HG03108 (cell line): ENCODE data around the gene ZFYVE28.

Experiments
- ATAC-seq: cut with Tn5 transposase; IDR thresholded peaks from one replicate; pipeline ENCODE4 v1.9.1; 2021; ENCODE audit warnings: moderate library complexity; ENCODE audit not compliant: unreplicated experiment

The ZFYVE28 gene

DNA sequence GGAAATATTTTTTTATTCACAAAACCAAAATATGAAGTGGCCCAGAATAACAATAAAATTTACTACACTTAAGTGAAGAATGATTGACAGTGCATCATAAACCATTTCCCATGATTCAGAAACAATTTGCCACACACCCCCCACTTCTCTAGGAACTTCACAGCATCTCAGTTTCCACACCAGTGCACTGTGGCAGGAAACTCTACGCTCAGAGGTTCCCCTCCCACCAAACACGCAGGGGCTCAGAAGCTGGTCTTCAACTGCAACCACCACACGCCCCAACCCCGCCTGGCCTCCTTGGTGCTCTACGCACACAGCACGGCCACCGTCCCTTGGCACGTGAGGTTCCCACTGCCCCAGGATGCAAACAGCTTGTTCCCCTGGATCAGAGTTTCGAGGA is 63.7 kb downstream of the ZFYVE28 start:
- ATAC-seq, result no peak

DNA sequence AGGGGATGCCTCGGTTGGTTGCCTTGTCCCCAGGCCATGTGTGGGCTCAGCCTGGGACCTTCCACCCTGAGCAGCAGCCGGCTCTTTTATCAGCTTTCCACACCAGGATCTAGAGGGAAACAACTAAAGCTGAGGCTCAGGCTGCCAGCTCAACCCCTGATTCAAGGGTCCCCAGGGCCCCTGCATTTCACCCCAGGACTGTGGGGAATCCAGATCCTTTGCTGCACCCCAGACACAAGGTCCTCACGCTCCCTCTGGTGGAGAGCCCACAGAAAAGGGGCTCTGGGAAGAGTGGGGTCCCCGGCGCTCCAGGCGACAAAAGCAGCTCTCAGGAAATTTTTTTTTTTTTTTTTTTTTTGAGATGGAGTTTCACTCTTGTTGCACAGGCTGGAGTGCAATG is 64.3 kb downstream of the ZFYVE28 start:
- no peak for ATAC-seq

DNA sequence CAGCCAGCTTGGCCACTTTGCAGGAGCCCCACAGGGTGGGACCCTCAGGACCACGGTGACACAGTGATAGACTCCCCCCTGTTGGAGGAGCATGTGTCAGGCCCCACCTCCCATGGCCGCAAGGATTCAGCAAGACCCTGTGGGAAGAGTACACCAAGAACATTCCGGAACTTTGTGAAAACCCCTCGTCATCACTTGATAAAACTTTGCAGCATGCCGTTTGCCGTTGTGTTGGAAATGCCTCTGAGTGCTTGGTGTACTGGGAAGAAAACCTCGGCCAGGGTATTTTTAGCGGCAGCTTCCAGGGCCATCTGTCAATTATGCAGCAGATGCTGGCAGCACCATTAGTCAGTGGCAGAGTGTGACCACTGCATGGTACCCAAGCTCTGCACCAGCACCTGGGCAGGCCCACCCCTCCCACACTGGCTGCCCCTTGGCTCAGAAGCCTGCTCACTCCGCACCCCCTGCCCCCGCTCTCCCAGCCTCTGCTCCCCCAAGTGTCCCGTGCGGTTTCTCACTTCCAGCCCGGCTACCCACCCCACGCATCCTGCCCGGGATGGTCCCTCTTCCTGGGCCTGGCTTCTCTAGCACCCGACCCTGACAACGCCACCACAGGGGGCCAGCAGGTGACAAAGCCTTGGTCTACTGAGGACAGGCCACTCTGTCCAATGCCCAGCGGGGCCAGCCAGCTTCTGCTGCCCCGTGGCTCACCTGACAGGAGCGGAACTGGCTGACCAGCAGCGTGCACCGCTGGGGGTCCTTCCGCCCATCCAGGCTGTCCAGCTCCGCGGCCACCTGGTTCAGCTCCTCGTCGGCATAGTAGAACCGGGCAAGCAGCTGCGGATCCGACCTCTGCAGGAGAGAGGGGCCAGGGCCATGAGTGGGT is 65.0 kb downstream of the ZFYVE28 start:
- no peak for ATAC-seq

DNA sequence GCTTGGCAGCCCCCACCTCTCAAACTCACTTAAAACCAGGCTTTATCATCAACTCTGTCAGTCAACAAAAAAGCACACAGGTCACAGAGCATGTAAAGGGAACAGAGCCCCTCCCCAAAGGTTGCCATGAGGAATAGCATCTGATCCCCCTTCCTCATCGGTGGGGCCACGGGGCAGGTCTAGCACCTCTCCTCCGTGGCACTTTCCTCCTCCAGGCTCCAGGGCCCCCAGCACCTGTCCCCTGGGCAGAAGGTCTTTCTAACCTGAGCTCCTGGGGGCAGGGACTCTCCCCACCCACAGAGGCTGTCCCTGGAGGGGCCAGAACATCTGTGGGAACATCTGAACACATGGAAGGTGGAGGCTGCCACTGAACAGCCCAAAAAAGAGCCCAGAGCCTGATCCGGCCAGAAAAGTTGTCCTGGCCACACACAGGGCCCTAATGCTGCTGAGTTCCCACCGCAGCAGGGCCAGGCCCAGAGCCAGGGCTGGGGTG is 65.7 kb downstream of the ZFYVE28 start:
- no peak for ATAC-seq

DNA sequence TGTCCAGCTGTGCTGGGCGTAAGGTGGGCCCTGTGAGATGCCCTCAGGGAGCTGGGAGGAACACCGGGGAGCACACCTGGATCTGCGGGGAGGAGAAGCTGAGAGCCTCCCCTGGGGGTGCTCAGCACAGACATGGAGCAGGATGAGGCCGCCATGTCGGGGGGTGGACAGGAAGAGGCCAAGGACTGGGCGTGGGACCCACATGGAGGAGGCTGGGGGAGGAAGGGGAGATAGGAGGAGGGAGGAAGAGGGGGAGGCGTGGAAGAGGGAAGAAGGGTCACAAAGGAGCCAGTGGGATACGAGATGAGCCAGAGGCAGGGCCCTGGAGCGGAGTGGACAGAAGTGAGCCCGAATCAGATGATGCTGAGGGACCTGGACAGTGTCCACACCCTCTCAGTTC is 66.3 kb downstream of the ZFYVE28 start:
- ATAC-seq, result no peak

DNA sequence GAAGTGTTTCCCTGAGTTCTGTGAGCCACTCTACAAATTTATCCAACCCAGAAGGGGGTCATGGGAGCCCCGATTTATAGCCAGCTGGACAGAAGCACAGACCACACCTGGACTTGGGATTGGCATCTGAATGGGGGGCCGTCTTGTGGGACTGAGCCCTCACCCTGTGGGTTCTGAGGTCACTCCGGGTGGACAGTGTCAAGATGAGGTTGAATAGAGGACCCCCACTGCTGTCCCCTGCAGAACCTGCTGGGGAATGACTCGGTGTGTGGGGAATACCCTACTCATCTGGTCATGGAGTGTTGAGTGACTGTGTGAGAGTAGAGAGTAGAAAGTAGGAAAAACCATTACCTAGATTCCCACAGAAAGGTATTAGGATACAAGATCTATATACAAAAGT is 67.5 kb downstream of the ZFYVE28 start:
- ATAC-seq, result no peak

DNA sequence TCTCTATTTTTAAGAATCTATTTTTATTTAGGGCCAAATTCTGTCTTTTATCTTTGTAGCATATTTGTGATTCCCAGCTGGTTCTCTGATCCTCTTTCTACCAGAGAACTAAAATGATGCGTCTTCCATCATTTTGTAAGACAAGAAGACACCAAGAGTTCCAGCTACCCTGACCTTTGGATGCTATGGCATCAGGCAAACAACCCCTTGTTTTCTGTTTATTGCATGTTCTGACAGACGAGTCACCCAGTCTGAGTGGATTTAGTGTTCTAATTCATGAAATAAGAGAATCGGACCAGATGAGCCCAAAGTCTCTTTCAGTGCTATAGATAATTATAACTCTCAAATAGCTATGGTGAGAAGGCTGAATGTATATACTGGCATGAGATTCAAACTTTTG is 69.7 kb downstream of the ZFYVE28 start:
- ATAC-seq, result no peak

DNA sequence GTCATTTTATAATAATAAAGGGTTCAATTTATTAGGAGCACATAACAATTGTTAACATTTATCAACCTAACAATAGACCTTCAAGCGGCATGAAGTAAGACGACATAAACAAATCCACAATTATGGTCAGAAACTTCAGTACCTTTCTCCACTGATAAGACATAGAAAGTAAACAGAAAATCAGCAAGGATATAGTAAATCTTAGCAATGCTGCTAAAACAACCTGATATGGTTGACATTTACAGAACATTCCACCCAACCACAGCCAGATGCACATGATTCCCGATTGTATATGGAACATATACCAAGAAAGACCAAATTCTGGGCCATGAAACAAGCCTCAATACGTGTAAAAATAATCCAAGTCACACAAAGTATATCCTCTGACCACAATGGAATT is 71.3 kb downstream of the ZFYVE28 start:
- no peak for ATAC-seq

DNA sequence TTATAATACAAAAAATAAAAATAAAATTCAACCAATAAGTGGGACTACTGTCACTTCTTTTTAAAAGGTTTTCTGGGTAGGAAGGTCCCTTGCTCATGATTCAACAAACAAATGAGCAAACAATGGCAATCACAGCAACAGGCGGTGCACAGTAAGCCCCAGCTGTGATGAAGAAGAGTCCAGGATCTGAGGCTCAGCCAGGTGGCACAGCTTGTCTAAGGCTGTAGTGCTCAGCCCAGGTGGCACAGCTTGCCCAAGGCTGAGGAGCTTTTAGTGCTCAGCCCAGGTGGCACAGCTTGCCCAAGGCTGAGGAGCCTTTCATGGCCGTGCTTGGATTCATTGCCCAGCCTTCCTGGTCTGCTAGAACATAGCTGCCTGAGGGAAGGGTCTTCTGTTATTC is 75.0 kb downstream of the ZFYVE28 start:
- no peak for ATAC-seq

DNA sequence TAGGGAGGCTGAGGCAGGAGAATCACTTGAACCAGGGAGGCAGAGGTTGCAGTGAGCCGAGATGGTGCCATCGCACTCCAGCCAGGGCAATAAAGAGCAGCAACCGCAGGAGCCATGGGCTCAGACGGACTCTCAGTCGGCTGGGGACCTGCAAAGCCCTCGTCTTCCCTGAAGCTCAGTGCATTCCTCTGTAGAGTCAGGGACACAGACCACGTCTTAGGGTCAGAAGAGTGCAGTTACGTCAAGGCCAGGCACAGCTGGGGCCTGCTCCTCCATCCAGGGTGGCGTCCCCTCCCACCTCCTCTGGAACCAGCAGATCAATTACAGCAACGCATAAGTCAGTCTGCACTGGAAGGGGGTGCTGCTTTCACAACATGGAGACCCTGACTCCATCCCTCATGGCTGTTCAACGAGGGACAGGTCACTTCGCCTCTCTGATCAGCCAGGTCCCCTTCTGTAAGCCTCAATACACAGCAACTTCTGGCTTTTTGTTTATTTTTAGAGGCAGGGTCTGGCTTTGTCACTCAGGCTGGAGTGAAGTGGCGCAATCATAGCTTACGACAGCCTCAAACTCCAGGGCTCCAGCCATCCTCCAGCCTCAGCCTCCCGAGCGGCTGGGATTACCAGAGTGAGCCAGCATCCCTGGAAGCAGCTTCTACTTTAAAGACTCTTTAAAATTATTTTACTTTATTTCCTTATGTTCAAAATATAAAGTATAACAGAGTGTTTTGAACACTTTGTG is 76.4 kb downstream of the ZFYVE28 start:
- no peak for ATAC-seq

DNA sequence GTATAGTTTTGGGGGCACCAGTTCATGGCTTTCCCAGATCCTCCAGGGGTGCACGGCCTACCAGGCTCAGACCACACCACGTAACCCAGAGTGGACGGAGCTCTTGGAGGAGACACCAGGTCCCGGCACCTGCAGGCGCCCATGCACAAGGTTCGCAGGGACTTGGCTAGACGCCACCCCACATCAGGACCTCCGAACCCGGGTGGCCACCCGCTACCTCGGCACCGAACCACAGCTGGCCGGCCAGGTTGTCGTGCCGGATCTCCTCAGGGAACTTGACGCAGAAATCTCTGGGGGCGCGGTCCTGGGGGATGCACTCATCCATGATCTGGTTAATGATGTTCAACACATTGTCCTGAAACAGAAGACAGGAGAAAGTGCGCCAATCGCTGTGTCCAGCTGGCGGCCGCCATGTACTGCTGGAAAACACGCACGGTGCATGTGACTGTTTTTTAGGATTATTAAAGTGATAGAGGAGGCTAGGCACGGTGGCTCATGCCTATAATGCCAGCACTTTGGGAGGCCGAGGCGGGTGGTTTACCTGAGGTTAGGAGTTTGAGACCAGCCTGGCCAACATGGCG is 77.1 kb downstream of the ZFYVE28 start:
- no peak for ATAC-seq

DNA sequence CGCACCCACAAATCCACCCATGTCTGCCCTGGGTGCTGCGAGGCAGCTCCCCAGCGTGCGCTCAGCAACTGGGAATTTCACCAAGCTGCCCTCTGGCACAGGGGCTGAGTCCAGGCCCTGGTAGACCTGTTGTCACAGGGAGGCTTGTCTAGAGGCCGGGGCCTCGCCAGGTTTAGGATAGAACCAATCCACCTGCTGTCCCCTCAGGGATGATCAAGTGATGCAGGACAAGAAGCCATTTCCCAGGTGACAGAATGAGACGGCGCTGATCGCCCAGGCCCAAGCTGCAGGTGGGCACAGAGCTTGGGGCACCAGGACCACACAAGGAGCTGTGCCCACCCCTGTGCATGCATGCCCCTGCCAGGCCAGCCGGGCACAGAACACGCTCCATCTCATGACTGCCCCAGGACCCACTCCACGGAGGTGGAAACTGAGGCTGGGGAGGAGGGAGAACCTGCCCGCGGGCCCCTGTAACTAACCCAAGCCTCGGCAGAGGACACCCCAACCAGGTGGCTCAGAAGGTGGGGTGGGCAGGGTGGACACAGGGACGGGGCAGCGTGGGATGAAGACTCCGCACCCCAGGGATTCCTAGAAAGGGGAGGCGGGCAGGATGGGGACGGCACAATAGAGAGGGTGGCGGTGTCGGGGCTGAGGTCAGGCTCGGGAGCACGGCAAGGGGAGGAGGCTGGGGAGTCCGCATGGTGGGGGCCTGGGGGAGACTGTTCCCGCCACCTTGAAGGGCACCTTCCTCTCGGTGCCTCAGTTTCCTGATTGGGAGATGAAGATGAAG is 78.0 kb downstream of the ZFYVE28 start:
- no peak for ATAC-seq

DNA sequence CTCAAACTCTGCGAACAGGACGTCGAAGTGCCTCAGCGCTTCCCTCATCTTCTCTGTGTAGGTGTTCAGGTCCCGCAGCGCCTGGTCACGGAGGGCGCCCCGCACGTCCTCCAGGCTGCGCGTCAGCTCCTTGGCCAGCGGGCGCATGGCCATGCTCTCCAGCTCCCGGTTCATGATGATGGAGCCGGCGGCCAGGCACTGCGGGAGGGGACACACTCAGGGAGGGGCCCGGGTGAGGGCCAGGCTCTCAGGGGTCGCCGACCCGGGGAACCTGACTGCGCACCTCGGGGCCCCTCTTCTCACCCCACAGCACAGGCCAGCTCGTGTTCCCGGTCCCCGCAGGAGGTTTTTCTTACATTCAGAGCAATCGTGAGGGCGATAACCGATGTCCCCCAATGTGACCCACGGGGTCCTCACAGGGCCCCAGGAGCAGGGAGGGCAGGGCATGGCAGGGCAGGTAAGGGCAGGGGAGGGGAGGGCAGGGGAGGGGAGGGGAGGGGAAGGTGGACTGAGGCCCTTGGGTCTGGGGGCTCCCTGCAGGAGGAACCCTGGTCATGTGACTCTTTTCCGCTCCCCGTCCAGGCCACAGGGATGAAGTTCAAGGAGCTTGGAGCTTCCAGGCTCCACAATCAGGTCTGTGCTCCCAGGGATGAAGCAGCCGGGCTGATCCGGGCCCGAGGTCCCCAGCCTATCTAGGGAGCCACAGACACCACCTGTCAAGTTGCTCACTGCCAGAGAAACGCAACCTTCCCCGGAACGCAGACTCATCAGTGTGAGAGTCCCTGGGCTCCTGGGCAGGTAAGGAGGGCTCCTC is 78.8 kb downstream of the ZFYVE28 start:
- no peak for ATAC-seq

DNA sequence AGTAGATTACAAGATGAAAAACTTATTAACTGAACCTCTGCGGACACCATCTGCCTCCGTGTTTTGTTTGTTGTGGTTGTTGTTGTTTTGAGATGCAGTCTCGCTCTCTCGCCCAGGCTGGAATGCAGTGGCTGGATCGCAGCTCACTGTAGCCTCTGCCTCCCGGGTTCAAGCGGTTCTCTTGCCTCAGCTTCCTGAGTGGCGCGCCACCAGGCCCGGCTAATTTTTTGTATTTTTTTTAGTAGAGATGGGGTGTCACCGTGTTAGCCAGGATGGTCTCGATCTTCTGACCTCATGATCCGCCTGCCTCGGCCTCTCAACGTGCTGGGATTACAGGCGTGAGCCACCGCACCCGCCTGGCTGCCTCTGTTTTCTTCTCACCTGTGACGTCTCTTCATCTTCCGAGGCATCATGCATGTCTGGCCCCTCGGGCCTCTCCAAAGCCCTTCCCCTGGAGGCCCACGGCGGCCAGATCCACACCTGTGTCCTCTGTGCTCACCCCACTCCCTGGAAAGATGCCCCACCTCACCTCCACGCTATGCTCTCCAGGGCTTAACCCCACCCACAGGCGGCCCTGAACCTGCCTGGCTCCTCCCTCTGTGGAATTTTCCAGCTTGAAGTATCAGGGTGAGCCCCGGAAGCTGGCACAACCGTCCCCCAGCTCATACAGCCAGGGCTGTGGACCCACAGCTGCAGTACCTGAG is 79.5 kb downstream of the ZFYVE28 start:
- ATAC-seq, result no peak

DNA sequence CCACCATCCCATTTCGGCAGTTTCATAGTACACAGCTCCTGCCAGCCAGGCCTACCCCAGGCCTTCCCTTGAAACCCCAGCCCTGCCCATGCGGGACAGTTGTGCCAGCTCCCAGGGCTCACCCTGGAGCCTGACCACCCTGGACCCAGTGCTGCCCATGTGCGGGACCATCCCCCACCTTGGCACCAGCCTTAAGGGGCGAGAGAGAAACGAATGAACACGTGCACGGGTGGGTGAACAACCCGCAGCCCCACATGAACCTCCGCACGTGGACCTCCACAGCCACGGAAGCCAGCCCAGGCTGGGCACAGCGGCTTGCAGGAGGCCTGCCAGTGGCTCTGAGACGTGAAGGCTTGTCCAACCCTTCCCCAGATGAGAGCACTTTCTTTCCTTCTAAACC is 80.5 kb downstream of the ZFYVE28 start:
- no peak for ATAC-seq

DNA sequence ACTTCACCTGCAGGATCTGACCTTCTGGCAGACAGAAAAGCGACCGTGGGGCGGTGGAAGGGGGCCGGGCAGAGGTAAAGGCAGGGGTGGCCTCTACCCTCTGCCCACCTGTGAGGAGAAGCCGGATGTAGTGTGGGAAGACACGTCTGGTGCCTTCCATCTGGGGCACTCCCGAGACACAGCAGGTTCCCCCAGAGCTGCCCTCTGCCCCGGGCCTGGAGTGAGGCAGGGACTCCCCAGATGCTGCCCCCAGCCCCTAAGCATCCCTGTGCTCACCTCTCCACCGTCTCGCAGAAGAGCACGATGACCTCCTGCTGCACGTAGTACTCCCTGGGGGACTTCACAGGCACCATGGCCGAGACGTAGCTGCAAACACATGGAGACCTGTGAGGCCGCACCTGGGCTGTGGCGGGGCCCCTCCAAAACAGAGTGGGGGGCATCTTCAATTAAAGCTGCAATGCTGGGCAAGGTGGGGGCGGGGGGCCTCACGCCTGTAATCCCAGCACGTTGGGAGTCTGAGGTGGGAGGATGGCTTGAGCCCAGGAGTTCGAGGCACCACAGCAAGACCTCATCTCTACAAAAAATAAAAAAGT is 81.2 kb downstream of the ZFYVE28 start:
- ATAC-seq, result no peak

DNA sequence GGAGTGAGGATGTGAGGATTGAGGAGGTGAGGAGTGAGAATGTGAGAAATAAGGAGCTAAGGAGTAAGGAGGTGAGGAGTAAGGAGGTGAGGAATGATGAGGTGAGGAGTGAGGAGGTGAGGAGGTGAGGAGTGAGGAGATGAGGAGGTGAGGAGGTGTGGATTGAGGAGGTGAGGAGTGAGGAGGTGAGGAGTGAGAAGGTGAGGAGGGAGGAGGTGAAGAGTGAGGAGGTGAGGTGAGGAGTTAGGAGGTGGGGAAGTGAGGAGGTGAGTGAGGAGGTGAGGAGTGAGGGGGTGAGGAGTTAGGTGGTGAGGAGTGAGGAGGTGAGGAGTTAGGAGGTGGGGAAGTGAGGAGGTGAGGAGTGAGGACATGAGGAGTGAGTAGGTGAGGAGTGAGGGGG is 81.8 kb downstream of the ZFYVE28 start:
- ATAC-seq, result no peak

DNA sequence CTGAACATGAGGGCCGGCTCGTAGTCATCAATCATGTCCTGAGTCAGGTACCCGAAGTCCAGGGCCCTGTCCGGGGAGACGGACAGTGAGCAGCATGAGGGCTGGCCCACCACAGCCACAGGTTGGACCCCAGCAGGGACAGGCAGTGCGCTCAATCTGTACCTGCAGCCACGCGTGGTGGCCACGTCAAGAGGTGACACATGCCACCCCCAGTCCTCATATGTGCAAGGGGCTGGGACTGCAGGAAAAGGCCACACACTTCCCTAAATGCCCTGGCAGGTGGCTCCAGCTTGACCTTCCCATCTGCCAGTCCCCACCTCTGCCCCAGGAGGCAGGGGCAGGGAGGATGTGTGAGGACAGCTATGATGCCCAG is 82.7 kb downstream of the ZFYVE28 start:
- no peak for ATAC-seq
